ENCODE data around the gene GPR176. TPM values are rescaled to one million over a fixed set of nuclear protein-coding genes. Genes with fewer than 3 reads are reported as not detected.

GPR176 gene
- total RNA-seq, 4 donors from 2014 or later = 2.4 to 18.6 (median 9.1) TPM

DNA sequence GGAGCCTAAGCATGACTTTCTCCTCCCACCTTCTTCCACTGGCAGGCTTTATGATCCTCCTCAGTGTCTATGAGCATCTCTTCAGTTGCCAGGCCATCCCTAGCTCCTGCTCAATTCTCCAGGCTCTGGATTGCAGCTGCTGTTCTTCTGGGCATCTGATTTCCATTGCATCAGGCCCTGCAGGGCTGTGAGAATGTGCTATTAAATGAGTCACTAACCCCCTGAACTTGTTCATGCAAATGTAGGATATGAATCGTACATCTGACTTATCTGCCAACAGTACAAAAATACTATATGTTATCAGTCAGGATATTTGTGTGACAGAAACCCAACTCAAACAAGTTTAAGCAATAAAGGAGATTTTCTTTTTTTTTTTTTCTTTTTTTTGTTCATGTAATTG, 11.9 kb downstream of the GPR176 start:
- H3K4me1 ChIP-seq = no peaks in the 10 kb centered on the region
- TF ChIP-seq POLR2A (IDR thresholded peaks at IDR 0.05) (no peak), EP300 (IDR thresholded peaks at IDR 0.05) (no peak)
- TF ChIP-seq, protein P1, sequence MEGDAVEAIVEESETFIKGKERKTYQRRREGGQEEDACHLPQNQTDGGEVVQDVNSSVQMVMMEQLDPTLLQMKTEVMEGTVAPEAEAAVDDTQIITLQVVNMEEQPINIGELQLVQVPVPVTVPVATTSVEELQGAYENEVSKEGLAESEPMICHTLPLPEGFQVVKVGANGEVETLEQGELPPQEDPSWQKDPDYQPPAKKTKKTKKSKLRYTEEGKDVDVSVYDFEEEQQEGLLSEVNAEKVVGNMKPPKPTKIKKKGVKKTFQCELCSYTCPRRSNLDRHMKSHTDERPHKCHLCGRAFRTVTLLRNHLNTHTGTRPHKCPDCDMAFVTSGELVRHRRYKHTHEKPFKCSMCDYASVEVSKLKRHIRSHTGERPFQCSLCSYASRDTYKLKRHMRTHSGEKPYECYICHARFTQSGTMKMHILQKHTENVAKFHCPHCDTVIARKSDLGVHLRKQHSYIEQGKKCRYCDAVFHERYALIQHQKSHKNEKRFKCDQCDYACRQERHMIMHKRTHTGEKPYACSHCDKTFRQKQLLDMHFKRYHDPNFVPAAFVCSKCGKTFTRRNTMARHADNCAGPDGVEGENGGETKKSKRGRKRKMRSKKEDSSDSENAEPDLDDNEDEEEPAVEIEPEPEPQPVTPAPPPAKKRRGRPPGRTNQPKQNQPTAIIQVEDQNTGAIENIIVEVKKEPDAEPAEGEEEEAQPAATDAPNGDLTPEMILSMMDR (IDR thresholded peaks at IDR 0.05) = no peak
- 36 to 40% methylated on average over 1 of the region's 1 CpG for WGBS, 2 donors

DNA sequence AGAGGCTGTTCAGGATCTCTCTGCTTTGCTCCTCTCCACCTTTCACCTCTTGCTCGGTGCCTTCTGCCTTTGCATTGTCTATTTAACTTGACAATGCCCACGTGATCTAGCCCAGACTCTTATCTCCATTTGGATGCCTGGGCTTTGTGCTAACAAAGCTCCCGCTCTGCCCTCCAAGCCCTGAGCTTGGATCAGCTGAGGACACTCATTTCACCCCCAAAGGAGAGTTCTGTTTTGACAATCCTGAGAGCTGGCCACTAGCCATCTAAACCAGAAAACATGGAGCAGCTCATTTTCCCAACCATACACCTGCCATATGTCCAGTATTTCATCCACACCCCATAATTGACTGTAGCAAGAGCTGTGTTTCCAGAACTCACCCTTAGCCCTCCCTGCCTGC, 12.8 kb downstream of the GPR176 start:
- H3K9me3 ChIP-seq = no peaks in the 10 kb centered on the region
- no peak for TF ChIP-seq EP300 (IDR thresholded peaks at IDR 0.05)
- no peak for TF ChIP-seq POLR2A (IDR thresholded peaks at IDR 0.05)
- TF ChIP-seq, protein P1 (IDR thresholded peaks at IDR 0.05) = no peak
- H3K4me1 ChIP-seq = no peaks in the 10 kb centered on the region
- no peak overlapping the region for H3K4me3 ChIP-seq
- H3K27me3 ChIP-seq = no peaks in the 10 kb centered on the region
- H3K27ac ChIP-seq = no peak overlapping the region
- WGBS, 2 donors = 81 to 83% methylated on average over 3 of the region's 3 CpGs
- DNase-seq (ENCODE audit: low spot score in 2 of 2) = no peak
- no peaks in the 10 kb centered on the region for H3K36me3 ChIP-seq

More for the DNA sequence above, 11.9 kb downstream of the GPR176 start:
- no peaks in the 10 kb centered on the region for H3K27me3 ChIP-seq
- H3K4me3 ChIP-seq = no peak overlapping the region
- no peaks in the 10 kb centered on the region for H3K36me3 ChIP-seq
- no peak for DNase-seq (ENCODE audit: low spot score in 2 of 2)
- H3K27ac ChIP-seq = no peak overlapping the region
- no peaks in the 10 kb centered on the region for H3K9me3 ChIP-seq

DNA sequence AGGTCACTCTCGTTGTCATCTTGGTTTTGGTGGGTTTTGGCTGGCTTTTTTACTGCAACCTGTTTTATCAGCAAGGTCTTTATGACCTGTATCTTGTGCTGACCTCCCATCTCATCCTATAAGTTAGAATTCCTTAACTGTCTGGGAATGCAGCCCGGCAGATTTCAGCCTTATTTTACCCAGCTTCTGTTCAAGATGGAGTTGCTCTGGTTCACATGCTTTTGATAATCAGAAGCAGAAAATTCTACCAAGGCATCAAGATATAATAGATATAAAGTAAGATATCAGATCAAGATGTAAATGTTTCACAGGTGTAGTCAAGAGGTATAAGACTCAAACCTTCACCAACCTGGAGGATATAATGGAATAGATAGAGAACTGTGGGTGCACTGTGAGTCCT, 16.0 kb downstream of the GPR176 start:
- no peak overlapping the region for H3K4me3 ChIP-seq

DNA sequence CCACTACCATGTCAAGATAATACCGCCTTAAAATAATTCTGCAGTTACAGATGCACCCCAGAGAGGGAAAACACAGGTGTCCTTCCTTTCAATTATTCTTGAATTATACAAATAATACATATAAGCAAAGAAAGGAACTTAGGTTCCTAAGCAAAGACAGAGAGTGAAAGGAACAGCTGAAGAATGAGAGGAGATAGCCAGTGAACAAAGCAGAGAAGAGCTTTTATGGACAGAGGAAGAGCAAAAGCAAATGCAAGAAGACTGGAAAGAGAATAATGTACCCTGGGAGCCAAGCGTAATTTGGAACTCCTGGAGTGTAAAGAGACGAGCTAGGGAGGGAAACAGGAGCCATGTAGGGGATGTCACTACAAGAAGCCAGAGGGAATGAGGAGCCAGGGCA, 21.7 kb downstream of the GPR176 start:
- TF ChIP-seq POLR2A (IDR thresholded peaks at IDR 0.05) = no peak
- no peak for TF ChIP-seq EP300 (IDR thresholded peaks at IDR 0.05)
- TF ChIP-seq, protein P1 (IDR thresholded peaks at IDR 0.05) = no peak
- H3K27ac ChIP-seq = no peak overlapping the region
- no peaks in the 10 kb centered on the region for H3K36me3 ChIP-seq
- no peaks in the 10 kb centered on the region for H3K4me1 ChIP-seq
- no peaks in the 10 kb centered on the region for H3K9me3 ChIP-seq
- H3K27me3 ChIP-seq = no peaks in the 10 kb centered on the region
- WGBS, 2 donors = 71 to 79% methylated on average over 3 of the region's 3 CpGs
- H3K4me3 ChIP-seq = no peak overlapping the region
- DNase-seq (ENCODE audit: low spot score in 2 of 2) = no peak

More for the DNA sequence above, 16.0 kb downstream of the GPR176 start:
- Histone ChIP-seq H3K4me1 (no peaks in the 10 kb centered on the region), H3K27me3 (no peaks in the 10 kb centered on the region), H3K36me3 (no peaks in the 10 kb centered on the region), H3K9me3 (no peaks in the 10 kb centered on the region), H3K27ac (no peak overlapping the region)
- DNase-seq (ENCODE audit: low spot score in 2 of 2) = no peak
- WGBS, 2 donors = 75 to 86% methylated on average over 2 of the region's 2 CpGs
- TF ChIP-seq POLR2A (IDR thresholded peaks at IDR 0.05) = no peak
- TF ChIP-seq EP300 (IDR thresholded peaks at IDR 0.05) = no peak
- TF ChIP-seq, protein P1 (IDR thresholded peaks at IDR 0.05) = no peak

DNA sequence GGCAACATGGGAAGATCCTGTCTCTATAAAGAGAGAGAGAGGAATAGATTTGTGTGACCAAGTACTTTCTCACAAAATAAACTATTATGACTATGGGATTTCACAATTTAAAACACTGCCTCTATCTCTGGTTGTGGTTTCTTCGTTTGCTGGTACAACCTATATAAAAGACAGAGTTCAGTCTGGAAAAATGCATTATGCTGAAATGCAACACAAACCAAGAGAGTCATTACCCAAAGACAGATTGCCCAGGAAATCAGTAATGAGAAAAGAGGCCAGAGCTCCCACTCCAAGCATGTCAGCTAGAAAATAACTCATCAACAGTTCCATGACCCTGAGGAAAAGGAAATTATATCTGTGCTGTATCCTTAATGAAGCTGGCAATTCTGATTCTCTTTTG, 23.2 kb downstream of the GPR176 start:
- Histone ChIP-seq H3K27me3 (no peaks in the 10 kb centered on the region), H3K4me1 (no peaks in the 10 kb centered on the region), H3K36me3 (no peaks in the 10 kb centered on the region), H3K27ac (no peak overlapping the region), H3K4me3 (no peak overlapping the region), H3K9me3 (no peaks in the 10 kb centered on the region)
- TF ChIP-seq, protein P1 (IDR thresholded peaks at IDR 0.05) = no peak
- TF ChIP-seq POLR2A (IDR thresholded peaks at IDR 0.05) (no peak), EP300 (IDR thresholded peaks at IDR 0.05) (no peak)
- DNase-seq (ENCODE audit: low spot score in 2 of 2) = no peak
- WGBS, 2 donors = 62 to 63% methylated on average over 1 of the region's 1 CpG

Data from tibial nerve (tissue), 4 donors.